GM12878 (cell line): ENCODE results near the gene POU5F1. TPM values are rescaled to one million over a fixed set of nuclear protein-coding genes. Genes with fewer than 3 reads are reported as not detected.

Experiments used
- polyA plus RNA-seq, 11 experiments: library from polyadenylated mRNA; depleted of rRNA in 4 of 11; unstranded in 6 of 11; stranded (reverse) in 5 of 11; fragments of >200 nt; fragmentation: Nextera tagmentation in 4 of 11; fragmentation: Illumina TruSeq in 1 of 11; extraction: Ambion mirVana in 4 of 11; extraction: Trizol in 1 of 11; gene quantifications; 1 replicate in 1 of 11; 2 replicates in 10 of 11; pipeline versions ENCODE4 v1.2.1 to v1.2.3, GENCODE V29; 2011 to 2016; ENCODE audit warnings: inconsistent platforms in 2 of 11, missing spikeins in 2 of 11, low read depth in 1 of 11
- small RNA-seq: library from RNA; depleted of rRNA; stranded (forward); fragments of <200 nt; gene quantifications from one replicate; pipeline ENCODE3, GENCODE V24; 2014
- total RNA-seq, 4 experiments: library from RNA; depleted of rRNA in 3 of 4; stranded (reverse); fragments of >200 nt in 3 of 4; fragmentation: Illumina TruSeq in 1 of 4; extraction: Trizol in 1 of 4; gene quantifications; 2 replicates each; pipeline versions ENCODE4 v1.2.1 to v1.2.3, GENCODE V29; 2013 to 2021

The POU5F1 gene
- total and polyA plus RNA-seq, 10 of the 15 experiments (the other 5 are each of a cell fraction or from before 2014, with no cell fraction given) = 1.4 to 5.5 (median 3.2) TPM

Small RNAs within 50 kb of the gene (small RNA-seq; reads per million reads assigned to genes)
- gene POLR2LP1 = not detected

Other genes starting within 250 kb of the POU5F1 start
Only the 7 nearest of the 13 such genes appear.
- gene C6orf15, start 58.1 kb downstream of the POU5F1 start, total RNA-seq (2014; rRNA removed) = not detected in 2 replicates
- gene C6orf15, start 58.1 kb downstream of the POU5F1 start, total RNA-seq (2014; rRNA removed; fragmentation: Illumina TruSeq; extraction: Trizol) = not detected in 2 replicates
- not detected in 2 replicates for gene C6orf15, start 58.1 kb downstream of the POU5F1 start, total RNA-seq (2021)
- not detected in 2 replicates for gene C6orf15, start 58.1 kb downstream of the POU5F1 start, polyA plus RNA-seq (2011; rRNA removed)
- gene C6orf15, start 58.1 kb downstream of the POU5F1 start, polyA plus RNA-seq (2014; fragmentation: Illumina TruSeq; extraction: Trizol) = not detected in 2 replicates
- gene C6orf15, start 58.1 kb downstream of the POU5F1 start, polyA plus RNA-seq (2014; fragmentation: Nextera tagmentation; extraction: Ambion mirVana) = not detected
- gene C6orf15, start 58.1 kb downstream of the POU5F1 start, polyA plus RNA-seq (2014; rRNA removed) = not detected in 2 replicates
- gene C6orf15, start 58.1 kb downstream of the POU5F1 start, polyA plus RNA-seq (2016; fragmentation: Nextera tagmentation; extraction: Ambion mirVana) = not detected
- not detected in 2 replicates for gene PSORS1C1, start 55.9 kb downstream of the POU5F1 start, total RNA-seq (2014; rRNA removed)
- not detected in 2 replicates for gene PSORS1C1, start 55.9 kb downstream of the POU5F1 start, total RNA-seq (2014; rRNA removed; fragmentation: Illumina TruSeq; extraction: Trizol)
- 0.64 TPM in 1 of 2 replicates, not detected in the other for gene PSORS1C1, start 55.9 kb downstream of the POU5F1 start, total RNA-seq (2021)
- gene PSORS1C1, start 55.9 kb downstream of the POU5F1 start, polyA plus RNA-seq (2011; rRNA removed) = 0.10 and 0.15 TPM in 2 replicates
- 0.57 TPM in 1 of 2 replicates, not detected in the other for gene PSORS1C1, start 55.9 kb downstream of the POU5F1 start, polyA plus RNA-seq (2014; fragmentation: Illumina TruSeq; extraction: Trizol)
- gene PSORS1C1, start 55.9 kb downstream of the POU5F1 start, polyA plus RNA-seq (2014; fragmentation: Nextera tagmentation; extraction: Ambion mirVana) = under 1 TPM; 0.13 to 0.20 TPM
- not detected in 2 replicates for gene PSORS1C1, start 55.9 kb downstream of the POU5F1 start, polyA plus RNA-seq (2014; rRNA removed)
- gene PSORS1C1, start 55.9 kb downstream of the POU5F1 start, polyA plus RNA-seq (2016; fragmentation: Nextera tagmentation; extraction: Ambion mirVana) = under 1 TPM in 1 of 2 experiments, not detected in 1; 1.00 TPM
- not detected in 2 replicates for gene CDSN, start 50.2 kb downstream of the POU5F1 start, total RNA-seq (2014; rRNA removed)
- not detected in 2 replicates for gene CDSN, start 50.2 kb downstream of the POU5F1 start, total RNA-seq (2014; rRNA removed; fragmentation: Illumina TruSeq; extraction: Trizol)
- gene CDSN, start 50.2 kb downstream of the POU5F1 start, total RNA-seq (2021) = not detected in 2 replicates
- gene CDSN, start 50.2 kb downstream of the POU5F1 start, polyA plus RNA-seq (2011; rRNA removed) = not detected in 2 replicates
- 0.01 TPM in 1 of 2 replicates, not detected in the other for gene CDSN, start 50.2 kb downstream of the POU5F1 start, polyA plus RNA-seq (2014; fragmentation: Illumina TruSeq; extraction: Trizol)
- gene CDSN, start 50.2 kb downstream of the POU5F1 start, polyA plus RNA-seq (2014; fragmentation: Nextera tagmentation; extraction: Ambion mirVana) = not detected
- gene CDSN, start 50.2 kb downstream of the POU5F1 start, polyA plus RNA-seq (2014; rRNA removed) = not detected in 2 replicates
- not detected for gene CDSN, start 50.2 kb downstream of the POU5F1 start, polyA plus RNA-seq (2016; fragmentation: Nextera tagmentation; extraction: Ambion mirVana)
- not detected in 2 replicates for gene PSORS1C2, start 31.6 kb downstream of the POU5F1 start, total RNA-seq (2014; rRNA removed)
- gene PSORS1C2, start 31.6 kb downstream of the POU5F1 start, total RNA-seq (2014; rRNA removed; fragmentation: Illumina TruSeq; extraction: Trizol) = not detected in 2 replicates
- not detected in 2 replicates for gene PSORS1C2, start 31.6 kb downstream of the POU5F1 start, total RNA-seq (2021)
- gene PSORS1C2, start 31.6 kb downstream of the POU5F1 start, polyA plus RNA-seq (2011; rRNA removed) = not detected in 2 replicates
- gene PSORS1C2, start 31.6 kb downstream of the POU5F1 start, polyA plus RNA-seq (2014; fragmentation: Illumina TruSeq; extraction: Trizol) = not detected in 2 replicates
- not detected for gene PSORS1C2, start 31.6 kb downstream of the POU5F1 start, polyA plus RNA-seq (2014; fragmentation: Nextera tagmentation; extraction: Ambion mirVana)
- gene PSORS1C2, start 31.6 kb downstream of the POU5F1 start, polyA plus RNA-seq (2014; rRNA removed) = not detected in 2 replicates
- not detected for gene PSORS1C2, start 31.6 kb downstream of the POU5F1 start, polyA plus RNA-seq (2016; fragmentation: Nextera tagmentation; extraction: Ambion mirVana)
- 26.7 and 30.2 TPM in 2 replicates for gene CCHCR1, start 12.9 kb downstream of the POU5F1 start, total RNA-seq (2014; rRNA removed)
- 19.1 and 24.2 TPM in 2 replicates for gene CCHCR1, start 12.9 kb downstream of the POU5F1 start, total RNA-seq (2014; rRNA removed; fragmentation: Illumina TruSeq; extraction: Trizol)
- 35.0 and 36.8 TPM in 2 replicates for gene CCHCR1, start 12.9 kb downstream of the POU5F1 start, total RNA-seq (2021)
- 9.4 and 15.3 TPM in 2 replicates for gene CCHCR1, start 12.9 kb downstream of the POU5F1 start, polyA plus RNA-seq (2011; rRNA removed)
- gene CCHCR1, start 12.9 kb downstream of the POU5F1 start, polyA plus RNA-seq (2014; fragmentation: Illumina TruSeq; extraction: Trizol) = 21.7 and 22.6 TPM in 2 replicates
- 1 to 10 TPM; 1.0 to 1.4 TPM for gene CCHCR1, start 12.9 kb downstream of the POU5F1 start, polyA plus RNA-seq (2014; fragmentation: Nextera tagmentation; extraction: Ambion mirVana)
- 34.9 and 35.2 TPM in 2 replicates for gene CCHCR1, start 12.9 kb downstream of the POU5F1 start, polyA plus RNA-seq (2014; rRNA removed)
- 10 to 100 TPM; 31.4 to 34.5 TPM for gene CCHCR1, start 12.9 kb downstream of the POU5F1 start, polyA plus RNA-seq (2016; fragmentation: Nextera tagmentation; extraction: Ambion mirVana)
- 90.5 and 103 TPM in 2 replicates for gene TCF19, start 12.1 kb downstream of the POU5F1 start, total RNA-seq (2014; rRNA removed)
- gene TCF19, start 12.1 kb downstream of the POU5F1 start, total RNA-seq (2014; rRNA removed; fragmentation: Illumina TruSeq; extraction: Trizol) = 42.6 and 46.3 TPM in 2 replicates
- gene TCF19, start 12.1 kb downstream of the POU5F1 start, total RNA-seq (2021) = 60.2 and 61.1 TPM in 2 replicates
- 28.3 and 29.0 TPM in 2 replicates for gene TCF19, start 12.1 kb downstream of the POU5F1 start, polyA plus RNA-seq (2011; rRNA removed)
- gene TCF19, start 12.1 kb downstream of the POU5F1 start, polyA plus RNA-seq (2014; fragmentation: Illumina TruSeq; extraction: Trizol) = 33.9 and 43.6 TPM in 2 replicates
- gene TCF19, start 12.1 kb downstream of the POU5F1 start, polyA plus RNA-seq (2014; fragmentation: Nextera tagmentation; extraction: Ambion mirVana) = 10 to 100 TPM in 1 of 2 experiments, 1 to 10 TPM in 1; 7.7 to 19.5 TPM
- gene TCF19, start 12.1 kb downstream of the POU5F1 start, polyA plus RNA-seq (2014; rRNA removed) = 83.5 and 91.4 TPM in 2 replicates
- 10 to 100 TPM; 77.9 to 85.0 TPM for gene TCF19, start 12.1 kb downstream of the POU5F1 start, polyA plus RNA-seq (2016; fragmentation: Nextera tagmentation; extraction: Ambion mirVana)
- gene HLA-C, start 101.4 kb upstream of the POU5F1 start, total RNA-seq (2014; rRNA removed) = 1,016 and 1,050 TPM in 2 replicates
- 360 and 377 TPM in 2 replicates for gene HLA-C, start 101.4 kb upstream of the POU5F1 start, total RNA-seq (2014; rRNA removed; fragmentation: Illumina TruSeq; extraction: Trizol)
- 1,014 and 1,087 TPM in 2 replicates for gene HLA-C, start 101.4 kb upstream of the POU5F1 start, total RNA-seq (2021)
- 679 and 1,092 TPM in 2 replicates for gene HLA-C, start 101.4 kb upstream of the POU5F1 start, polyA plus RNA-seq (2011; rRNA removed)
- 301 and 341 TPM in 2 replicates for gene HLA-C, start 101.4 kb upstream of the POU5F1 start, polyA plus RNA-seq (2014; fragmentation: Illumina TruSeq; extraction: Trizol)
- 100 to 1,000 TPM; 121 to 379 TPM for gene HLA-C, start 101.4 kb upstream of the POU5F1 start, polyA plus RNA-seq (2014; fragmentation: Nextera tagmentation; extraction: Ambion mirVana)
- gene HLA-C, start 101.4 kb upstream of the POU5F1 start, polyA plus RNA-seq (2014; rRNA removed) = 1,027 and 1,150 TPM in 2 replicates
- gene HLA-C, start 101.4 kb upstream of the POU5F1 start, polyA plus RNA-seq (2016; fragmentation: Nextera tagmentation; extraction: Ambion mirVana) = 100 to 1,000 TPM; 764 to 848 TPM